Transverse colon (tissue), 4 donors: Measurements from ENCODE around the gene HEXA.

Experiments
- CTCF ChIP-seq, 5 experiments: fragments of 200-600 bp in 3 of 5; fragments of 450-650 bp in 2 of 5; sonication (generic) in 3 of 5; IDR thresholded peaks; 1 replicate in 2 of 5; 2 replicates in 3 of 5; pipeline ENCODE4 v1.5.1; 2016 to 2017; ENCODE audit warnings: antibody characterized with exemption in 5 of 5, inconsistent platforms in 3 of 5, mild to moderate bottlenecking in 2 of 5, moderate library complexity in 1 of 5
- POLR2A ChIP-seq: fragments of 450-650 bp; IDR thresholded peaks from one replicate; pipeline ENCODE4 v1.6.1; 2016; ENCODE audit warnings: antibody characterized with exemption, mild to moderate bottlenecking, moderate library complexity
- POLR2AphosphoS5 ChIP-seq, 3 donors: sonication (generic); formaldehyde crosslinking; IDR thresholded peaks; one replicate each; pipeline ENCODE4 v1.6.1; 2016; ENCODE audit warnings: antibody characterized with exemption in 3 of 3

DNA sequence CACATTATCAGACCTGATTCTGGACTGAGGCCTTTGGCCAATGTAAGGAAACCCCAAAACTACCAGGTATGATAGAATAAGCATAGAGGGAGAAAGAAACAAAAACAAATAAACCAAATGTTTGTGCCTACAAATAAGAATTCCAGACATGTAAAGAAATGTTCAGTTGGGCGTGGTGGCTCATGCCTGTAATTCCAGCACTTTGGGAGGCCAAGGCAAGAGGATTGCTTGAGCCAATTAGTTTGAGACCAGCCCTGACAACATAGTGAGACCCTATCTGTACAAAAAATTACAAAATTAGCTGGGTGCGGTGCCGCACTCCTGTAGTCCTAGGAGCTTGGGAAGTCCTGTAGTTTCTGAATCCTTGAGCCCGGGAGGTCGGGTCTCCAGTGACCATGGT lies 35.3 kb upstream of the HEXA start:
- TF ChIP-seq CTCF (IDR thresholded peaks at IDR 0.05) (no peak), POLR2AphosphoS5 (IDR thresholded peaks at IDR 0.05) (no peak), POLR2A (no peak)
